Fibroblast of skin of right biceps (primary cell): ENCODE results near the gene AVEN.
"Not testable (repeated sequence)": the region's sequence is repeated elsewhere in the genome, so short reads cannot be mapped to it uniquely, and the experiment has no call there.

Experiments
- DNase-seq: peaks from one replicate; pipeline ENCODE4 v3.0.0-alpha.2; 2013

AVEN gene, protein sequence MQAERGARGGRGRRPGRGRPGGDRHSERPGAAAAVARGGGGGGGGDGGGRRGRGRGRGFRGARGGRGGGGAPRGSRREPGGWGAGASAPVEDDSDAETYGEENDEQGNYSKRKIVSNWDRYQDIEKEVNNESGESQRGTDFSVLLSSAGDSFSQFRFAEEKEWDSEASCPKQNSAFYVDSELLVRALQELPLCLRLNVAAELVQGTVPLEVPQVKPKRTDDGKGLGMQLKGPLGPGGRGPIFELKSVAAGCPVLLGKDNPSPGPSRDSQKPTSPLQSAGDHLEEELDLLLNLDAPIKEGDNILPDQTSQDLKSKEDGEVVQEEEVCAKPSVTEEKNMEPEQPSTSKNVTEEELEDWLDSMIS

DNA sequence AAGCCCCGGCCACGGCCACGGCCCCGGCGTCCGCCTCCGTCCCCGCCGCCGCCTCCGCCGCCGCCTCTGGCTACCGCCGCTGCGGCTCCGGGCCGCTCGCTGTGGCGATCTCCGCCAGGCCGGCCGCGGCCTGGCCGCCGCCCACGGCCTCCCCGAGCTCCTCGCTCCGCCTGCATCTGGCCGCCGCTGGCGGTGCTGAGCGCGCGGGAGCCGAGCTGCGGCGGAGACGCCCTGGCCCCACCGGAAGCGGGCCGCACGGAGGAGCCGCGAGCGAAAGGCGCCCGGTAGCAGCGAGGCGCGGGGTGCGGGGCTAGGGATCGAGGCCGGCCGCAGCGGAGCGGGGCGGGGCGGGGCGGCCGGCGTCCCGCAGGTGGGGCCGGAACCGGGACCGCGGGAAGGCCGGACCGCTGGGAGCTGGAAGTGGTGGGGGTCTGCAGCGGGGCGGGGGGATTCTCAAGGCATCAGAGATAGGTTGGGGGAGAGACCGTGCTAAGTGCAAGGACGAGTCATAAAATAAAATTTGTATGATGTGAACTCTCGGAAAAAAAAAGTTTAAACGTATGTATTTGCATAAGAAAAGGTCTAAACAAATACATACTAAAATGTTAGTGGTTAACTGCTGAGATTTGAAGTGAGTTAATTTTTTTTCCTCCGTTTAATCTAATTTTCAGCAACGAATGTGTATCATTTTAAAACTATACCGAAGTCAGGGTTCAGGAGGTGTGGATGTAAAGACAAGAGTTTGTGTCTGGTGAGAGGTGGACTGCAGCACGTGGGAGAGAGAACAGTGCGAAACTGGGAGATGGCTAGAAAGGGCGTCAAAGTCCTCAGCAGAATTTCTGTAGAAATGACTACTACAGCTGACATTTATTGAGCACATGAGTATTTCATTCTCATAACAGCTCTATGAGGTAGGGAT lies at the start of gene AVEN:
Gene AVEN, minus strand, starts transcription at position 334 of the 919 bp plus-strand sequence. Its CDS starts 158 bp downstream, at position 176.
- peak; percentile 62 for DNase-seq

DNA sequence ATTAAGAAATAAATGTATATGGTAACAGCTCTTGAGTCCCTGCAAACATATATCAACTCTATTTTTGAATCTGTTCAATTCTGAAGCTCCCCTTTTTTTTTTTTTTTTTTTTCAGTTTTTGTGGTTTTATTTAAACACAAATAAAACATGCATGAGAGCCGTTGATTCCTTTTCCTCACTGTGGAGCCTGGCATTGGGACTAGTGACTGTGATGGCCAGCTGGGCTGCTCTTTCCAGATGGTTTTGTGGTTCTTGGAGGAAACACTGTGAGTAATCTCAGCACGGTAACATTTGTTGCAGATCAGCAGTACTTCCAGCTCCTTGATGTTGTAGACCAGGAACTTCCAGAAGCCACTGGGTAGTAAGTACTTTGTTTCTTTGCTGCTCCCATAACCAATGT lies 46.7 kb upstream of the AVEN start:
- no peak for DNase-seq

DNA sequence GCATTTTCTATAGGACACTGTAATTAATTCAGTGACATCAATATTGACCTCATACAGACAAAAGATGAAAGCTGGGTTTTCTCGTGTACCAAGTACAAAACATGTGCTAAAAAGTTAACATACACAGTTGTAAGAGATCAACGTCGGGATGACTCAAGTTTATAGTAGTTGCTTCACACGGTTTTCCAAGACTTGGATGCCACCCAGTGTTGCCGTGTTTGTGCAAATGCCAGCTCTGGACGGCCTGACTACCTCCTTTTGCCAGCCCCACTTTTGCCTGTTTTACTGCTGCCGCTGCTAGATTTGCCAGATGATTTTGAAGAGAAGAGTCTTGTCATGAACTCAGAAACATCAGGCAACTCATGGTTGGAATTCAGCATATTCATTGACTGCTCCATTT lies 45.1 kb upstream of the AVEN start:
- peak; percentile 5 for DNase-seq

DNA sequence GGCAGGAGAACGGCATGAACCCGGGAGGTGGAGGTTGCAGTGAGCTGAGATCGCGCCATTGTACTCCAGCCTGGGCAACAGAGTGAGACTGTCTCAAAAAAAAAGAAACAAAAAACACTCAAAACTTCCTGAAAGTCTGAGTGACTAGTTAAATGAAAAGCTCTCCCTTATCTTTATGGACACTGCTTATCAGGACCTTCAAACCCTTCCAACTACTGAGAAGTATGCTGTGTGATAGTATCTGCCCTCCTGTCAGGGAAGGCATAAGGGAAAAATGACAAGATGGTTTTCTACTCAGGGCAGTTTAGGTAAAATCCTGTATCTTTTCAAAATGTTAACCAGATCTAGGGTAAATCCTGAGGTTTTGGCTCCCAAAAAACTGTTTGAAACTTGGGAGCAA lies 40.9 kb upstream of the AVEN start:
- DNase-seq = no peak

DNA sequence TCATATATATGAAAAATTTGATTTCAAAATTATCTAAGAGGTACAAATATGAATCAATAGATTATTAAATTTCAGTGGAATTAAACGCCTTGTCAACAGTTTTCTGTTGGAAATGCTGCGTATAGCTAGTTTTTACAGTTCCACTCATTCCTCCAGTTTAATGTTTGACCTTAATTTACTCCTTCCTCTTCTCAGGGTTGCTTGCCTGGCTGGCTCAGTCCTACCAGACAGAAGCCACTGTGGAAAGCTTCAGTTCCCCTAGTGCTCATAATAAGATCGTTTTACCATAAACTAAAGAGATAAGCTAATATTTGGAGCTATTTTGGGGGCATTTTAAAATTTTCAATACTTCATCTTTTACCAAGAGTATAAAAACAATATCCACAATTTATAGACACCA lies 39.9 kb upstream of the AVEN start:
- DNase-seq = no peak

DNA sequence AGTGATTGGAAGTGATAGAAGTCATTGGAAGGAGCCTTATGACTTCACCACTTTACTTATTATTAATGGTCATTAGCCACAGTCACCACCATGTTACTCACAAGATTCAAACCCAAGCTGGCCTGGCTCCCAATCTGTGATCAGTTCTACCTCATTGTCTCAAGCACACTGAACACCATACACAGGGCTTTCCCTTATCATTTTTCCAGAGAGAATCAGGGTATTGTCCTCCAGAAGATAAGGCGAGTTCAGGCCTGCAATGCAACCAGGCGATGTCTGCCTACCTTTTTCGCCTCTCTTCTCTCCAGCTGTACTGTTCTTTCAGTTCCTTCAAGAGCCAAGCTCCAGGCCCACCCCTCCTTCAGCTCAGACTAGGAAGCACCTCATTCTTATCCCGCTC lies 37.8 kb upstream of the AVEN start:
- DNase-seq = no peak

DNA sequence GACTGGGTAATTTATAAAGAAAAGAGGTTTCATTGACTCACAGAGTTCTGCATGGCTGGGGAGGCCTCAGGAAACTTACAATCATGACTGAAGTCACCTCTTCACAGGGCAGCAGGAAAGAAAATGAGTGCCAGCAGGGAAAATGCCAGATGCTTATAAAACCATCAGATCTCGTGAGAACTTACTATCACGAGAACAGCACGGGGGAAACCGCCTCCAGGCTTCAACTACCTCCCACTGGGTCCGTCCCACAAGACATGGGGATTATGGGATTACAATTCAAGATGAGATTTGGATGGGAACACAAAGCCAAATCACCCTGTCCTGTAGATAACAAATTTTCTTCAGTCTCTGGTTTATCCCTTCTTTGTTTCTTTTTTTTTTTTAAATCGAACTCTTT lies 31.0 kb upstream of the AVEN start:
- DNase-seq = no peak

DNA sequence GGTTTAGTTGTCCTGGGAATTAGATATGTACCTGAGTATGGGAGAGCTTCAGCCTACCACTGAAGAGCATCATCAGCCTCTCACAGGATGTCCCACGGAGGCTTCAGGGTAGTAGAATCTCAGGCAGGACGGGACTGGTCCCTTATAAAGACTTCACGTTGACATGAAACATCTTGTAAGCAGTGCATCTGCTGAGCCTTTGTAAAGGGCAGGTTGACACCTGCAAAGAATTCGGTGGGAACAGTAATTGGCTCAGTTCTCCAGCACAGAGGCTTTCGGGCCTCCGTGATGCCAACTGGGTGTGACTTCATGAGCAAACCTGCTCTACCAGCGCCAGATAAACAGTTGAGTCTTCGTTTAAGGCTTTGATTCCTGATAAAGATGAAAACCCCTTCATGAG lies 26.9 kb upstream of the AVEN start:
- no peak for DNase-seq

DNA sequence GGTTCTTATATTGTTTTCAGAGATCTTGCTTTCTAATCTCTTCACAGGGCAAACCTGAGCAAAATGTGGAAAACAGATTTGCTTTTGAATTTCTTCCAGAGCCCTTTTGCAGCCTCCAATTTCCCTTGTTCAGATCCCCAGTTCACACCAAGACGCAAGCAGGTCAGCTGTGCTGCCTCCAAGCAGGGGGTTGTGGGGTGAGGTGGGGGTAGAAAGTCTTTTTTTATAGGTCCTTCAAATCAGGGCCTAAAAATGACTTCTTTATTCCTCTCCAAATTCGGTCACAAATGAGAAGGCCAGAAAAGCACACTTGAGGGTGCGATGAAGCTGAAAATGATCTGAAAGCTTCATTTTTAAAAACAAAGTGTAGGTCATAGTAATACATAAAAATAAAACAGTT lies 26.3 kb upstream of the AVEN start:
- DNase-seq = no peak

DNA sequence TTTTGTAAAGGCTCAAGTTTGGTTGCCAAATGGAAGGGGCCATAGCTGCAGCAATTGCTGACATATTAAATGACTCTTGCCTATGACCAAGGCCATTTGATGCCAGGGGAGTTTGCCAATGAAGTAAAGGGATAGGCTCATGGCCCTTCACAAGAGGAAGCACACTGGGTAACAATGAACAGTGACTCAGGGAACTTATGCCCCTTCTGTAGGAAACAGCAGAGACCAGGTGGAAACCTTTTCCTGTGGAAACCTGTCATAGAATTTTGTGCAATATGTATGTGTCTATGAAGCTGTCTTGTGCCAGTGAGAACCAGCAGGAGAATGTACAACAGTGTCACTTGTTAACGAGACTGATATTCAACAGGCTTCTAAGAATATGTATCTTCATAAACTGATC lies 25.4 kb upstream of the AVEN start:
- no peak for DNase-seq

DNA sequence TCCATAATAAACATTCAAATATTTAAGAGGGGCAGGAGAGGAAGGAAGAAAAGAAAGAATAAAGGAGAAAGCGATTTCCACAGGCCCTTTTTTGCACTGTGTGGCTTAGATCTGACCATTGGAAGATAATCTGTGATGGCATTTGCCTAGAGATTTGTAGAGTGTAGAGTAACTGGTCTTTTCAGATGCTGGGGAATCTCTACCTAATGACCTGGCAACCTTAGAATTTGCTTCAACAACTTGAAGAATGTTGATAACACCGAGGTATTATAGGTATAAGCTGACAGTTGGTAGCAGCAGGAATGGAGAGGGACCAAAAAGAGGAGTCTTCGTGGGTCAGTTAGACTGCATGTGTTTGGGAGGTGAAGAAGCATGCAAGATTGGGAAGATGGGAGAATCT lies 20.9 kb upstream of the AVEN start:
- DNase-seq = no peak

DNA sequence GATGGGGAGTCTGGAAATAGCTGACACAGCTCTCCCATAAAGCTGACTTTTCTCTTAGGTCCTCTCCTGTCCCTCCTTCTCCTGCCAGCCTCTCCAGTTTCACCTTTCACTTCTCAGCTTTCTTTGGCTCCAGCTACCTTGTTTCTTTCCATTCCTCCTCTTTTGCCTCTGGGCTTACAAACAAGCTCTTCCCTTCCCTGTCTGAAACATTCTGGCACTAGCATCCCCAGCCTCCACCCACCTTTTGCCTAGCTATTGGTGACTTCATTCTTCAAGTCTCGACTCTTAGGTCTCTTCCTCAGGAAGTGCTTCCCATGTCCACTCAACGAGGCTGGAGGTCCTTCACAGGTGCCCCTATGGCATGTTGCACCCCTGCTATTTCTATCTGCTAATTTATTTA lies 20.5 kb upstream of the AVEN start:
- DNase-seq = no peak

DNA sequence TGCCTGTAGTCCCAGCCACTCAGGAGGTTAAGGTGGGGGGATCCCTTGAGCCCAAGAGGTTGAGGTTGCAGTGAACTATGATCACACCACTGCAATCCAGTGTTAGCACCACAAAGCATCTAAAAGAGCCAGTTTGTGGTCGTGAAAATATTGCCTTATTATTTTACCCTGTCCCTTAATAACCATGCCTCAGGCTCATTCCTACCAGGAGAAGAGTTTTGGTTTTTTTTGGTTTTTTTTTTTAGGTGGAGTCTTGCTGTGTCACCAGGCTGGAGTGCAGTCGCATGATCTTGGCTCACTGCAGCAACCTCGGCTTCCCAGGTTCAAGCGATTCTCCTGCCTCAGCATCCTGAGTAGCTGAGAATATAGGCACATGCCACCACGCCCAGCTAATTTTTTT lies 17.9 kb upstream of the AVEN start:
- peak; percentile 56 for DNase-seq

DNA sequence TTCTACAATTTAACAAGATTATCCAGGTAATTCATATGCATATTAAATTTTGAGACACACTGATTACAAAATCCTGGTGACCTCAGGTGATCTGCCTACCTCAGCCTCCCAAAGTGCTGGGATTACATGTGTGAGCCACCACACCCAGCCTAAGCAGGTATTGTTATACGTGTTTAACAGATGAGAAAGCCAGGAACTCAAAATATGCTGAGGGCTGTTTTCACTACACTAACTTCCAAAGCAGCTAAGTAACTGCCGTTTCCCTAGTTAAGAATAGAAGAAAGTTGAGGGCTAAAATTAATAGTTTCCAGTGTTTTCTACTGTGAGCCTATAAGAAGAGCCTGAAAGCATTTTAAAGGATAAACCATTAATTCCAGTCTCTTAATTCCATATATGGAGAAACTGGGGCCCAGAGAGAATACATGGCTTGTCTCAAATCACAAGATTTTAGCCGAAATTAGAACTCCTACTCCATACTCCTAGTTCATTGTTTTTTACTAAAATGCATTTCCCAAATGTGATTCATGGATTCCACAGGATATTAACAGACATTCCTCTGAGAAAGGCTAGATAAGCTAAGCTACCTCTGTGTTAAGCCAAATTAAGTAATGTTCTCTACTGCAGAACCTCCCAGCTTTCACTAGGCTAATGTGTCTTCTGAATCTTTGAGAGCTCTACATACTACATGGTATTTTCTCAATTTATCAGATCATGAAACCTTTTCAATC lies 17.0 kb upstream of the AVEN start:
- peak; percentile 94 for DNase-seq

DNA sequence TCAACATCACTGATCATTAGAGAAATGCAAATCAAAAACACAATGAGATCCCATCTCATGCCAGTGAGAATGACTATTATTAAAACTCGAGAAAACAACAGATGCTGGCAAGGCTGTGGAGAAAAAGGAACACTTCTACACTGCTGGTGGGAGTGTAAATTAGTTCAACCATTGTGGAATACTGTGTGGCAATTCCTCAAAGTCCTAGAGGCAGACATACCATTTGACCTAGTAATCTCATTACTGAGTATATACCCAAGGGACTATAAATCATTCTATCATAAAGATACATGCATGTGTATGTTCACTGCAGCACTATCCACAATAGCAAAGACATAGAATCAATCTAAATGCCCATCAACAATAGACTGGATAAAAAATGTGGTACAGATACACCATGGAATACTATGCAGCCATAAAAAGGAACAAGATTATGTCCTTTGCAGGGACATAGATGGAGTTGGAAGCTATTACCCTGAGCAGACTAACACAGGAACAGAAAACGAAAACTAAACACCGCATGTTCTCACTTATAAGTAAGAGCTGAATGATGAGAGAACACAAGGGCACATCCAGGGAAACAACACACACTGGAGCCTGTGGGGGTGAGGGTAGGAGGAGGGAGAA lies 15.2 kb upstream of the AVEN start:
- peak; percentile 38 for DNase-seq

DNA sequence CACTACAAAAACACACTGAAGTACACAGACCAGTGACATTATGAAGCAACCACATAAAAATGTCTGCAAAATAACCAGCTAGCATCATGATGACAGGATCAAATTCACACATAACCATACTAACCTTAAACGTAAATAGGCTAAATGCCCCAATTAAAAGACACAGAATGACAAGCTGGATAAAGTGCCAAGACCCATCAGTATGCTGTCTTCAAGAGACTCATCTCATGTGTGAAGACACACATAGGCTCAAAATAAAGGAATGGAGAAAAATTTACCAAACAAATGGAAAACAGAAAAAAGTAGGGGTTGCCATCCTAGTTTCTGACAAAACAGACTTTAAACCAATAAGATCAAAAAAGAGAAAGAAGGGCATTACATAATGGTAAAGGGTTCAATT lies 11.4 kb upstream of the AVEN start:
- DNase-seq = not testable (repeated sequence)

DNA sequence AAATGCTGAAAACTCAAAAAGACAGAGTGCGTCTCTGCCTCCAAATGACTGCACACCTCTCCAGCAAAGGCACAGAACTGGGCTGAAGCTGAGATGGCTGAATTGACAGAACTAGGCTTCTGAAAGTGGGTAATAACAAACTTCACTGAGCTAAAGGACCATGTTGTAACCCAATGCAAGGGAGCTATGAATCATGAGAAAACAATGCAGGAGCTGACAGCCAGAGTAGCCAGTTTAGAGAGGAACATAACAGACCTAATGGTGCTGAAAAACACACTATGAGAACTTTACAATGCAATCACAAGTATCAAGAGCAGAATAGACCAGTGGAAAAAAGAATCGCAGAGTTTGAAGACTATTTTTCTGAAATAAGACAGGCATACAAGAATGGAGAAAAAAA lies 10.1 kb upstream of the AVEN start:
- DNase-seq = peak; percentile 85

DNA sequence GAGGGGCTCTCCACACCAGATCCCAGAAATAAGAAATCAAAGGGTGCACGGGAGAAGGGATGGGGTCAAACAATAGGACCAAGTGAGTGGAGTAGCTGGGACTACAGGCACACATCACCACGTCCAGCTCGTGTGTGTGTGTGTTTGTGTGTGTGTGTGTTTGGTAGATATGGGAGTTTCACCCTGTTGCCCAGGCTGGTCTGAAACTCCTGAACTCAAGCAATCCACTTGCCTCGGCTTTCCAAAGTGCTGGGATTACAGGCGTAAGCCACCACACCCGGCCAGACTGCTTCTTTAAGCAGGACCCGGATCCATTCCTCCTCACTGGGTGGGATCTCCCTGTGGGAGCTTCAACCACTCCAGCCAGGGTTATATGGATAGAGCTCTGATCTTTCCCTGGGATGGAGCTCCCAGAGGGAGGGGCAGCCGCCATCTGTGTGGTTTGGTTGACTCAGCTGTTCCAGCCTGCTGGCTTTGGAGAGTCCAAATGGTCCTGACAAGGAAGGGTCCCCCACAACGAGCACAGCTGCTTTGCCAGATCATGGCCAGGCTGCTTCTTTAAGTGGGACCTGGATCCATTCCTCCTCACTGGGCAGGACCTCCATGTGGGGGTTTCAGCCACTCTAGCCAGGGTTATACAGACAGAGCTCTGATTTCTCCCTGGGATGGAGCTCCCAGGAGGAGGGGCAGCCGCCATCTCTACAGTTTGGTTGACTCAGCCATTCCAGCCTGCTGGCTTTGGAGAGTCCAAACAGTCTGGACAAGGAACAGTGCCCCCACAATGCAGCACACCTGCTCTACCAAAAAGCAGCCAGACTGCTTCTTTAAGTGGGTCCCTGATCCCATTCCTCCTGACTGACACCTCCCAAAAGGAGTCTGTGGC lies 9.1 kb upstream of the AVEN start:
- DNase-seq = peak; percentile 58

DNA sequence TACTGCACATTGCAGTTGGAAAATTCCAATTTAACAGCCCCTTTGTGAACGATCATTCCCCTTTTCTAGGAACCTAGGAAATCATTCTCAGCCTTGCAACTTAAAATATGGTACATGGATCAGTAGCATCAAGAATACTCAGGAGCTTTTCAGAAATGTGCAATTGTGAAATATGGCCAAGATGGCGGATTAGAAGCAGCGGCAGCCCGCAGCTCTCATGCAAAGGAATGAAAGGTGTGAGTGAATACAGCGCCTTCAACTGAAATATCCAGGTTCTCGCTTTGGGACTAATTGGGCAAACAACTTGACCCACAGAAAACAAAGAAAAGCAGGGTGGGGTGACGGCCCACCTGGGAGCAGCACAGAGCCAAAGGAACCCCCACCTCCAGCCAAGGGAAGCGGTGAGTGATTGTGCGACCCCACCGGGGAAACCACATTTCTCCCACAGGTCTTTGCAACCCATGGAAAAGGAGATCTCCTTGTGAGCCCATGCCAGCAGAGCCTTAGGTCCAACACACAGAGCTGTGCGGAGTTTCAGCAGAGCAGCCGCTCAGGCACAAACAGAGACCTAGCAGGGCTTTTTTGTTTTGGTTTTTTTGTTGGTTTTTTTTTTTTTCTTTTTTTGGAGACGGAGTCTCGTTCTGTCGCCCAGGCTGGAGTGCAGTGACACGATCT lies 7.6 kb upstream of the AVEN start:
- no peak for DNase-seq

DNA sequence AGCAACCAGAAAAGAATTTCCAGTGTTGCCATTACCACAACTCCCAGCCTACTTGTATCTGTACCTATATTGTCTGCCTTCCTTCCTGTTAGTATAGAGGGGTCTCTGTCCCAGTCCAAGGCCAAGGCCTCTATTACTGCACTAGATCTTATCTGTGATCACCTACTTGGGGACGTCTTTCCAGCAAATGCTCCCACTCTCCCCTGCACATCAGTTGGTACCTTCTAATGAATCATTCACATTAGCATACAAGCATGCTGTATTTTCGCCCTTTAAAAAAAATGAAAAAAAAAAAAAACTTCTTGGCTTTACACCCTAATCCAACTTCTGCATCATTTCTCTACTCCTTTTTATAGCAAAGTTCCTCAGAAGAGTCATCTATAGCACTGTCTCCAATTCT lies 4.8 kb upstream of the AVEN start:
- no peak for DNase-seq

DNA sequence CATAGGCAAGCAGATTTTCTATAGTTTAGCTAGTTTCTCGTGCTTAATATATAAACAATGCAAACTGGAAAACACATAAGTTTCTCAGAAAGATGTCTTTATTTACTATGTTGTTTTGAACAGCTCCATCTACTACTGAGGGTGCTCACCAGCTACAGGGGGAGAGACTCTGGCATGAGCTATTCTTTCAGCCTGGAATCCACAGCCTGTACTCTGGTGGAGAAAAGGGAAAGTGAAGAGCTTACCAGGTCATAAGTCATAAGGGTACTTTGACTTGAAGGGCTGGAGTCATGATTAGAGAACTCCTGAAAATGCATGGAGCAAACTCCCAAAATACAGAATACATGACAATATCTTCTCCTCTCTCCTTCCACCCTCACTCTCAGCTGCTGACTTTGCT lies 4.4 kb upstream of the AVEN start:
- no peak for DNase-seq

DNA sequence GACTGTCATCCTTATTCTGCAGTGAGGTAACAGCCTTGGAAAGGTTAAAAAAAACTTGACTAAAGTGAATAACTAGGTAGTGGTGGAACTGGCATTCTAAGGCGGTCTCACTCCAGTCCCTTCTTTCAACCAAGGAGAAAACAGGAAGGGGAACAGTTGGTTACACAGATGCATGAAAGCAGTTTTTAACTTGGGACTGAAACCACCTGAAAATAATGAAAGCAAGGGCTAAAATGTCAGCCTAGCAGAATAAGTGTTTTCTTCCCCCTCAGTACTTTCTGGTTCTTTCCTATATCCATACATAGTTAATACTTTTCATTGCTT lies 748 bp upstream of the AVEN start:
- no peak for DNase-seq
